Mononuclear cell (primary cell): ENCODE results near the gene GIMAP4. TPM values are rescaled to one million over a fixed set of nuclear protein-coding genes. Genes with fewer than 3 reads are reported as not detected.
"Not testable (repeated sequence)": the region's sequence is repeated elsewhere in the genome, so short reads cannot be mapped to it uniquely, and the experiment has no call there.

Experiments
- H3K27me3 ChIP-seq: 2 replicates; pipeline ENCODE4 v1.6.0; 2011; ENCODE audit warnings: low read length, control low read depth; ENCODE audit not compliant: insufficient read depth
- H3K4me1 ChIP-seq: 2 replicates; pipeline ENCODE4 v1.5.1; 2011; ENCODE audit warnings: mild to moderate bottlenecking, low read length, control low read depth; ENCODE audit not compliant: insufficient read depth
- H3K4me3 ChIP-seq: 2 replicates; pipeline ENCODE4 v1.5.1; 2011; ENCODE audit warnings: mild to moderate bottlenecking, low read length, moderate library complexity
- H3K9me3 ChIP-seq: 2 replicates; pipeline ENCODE4 v1.5.1; 2011; ENCODE audit warnings: low read depth, mild to moderate bottlenecking, control low read depth, low read length
- total RNA-seq: library from RNA; depleted of rRNA; stranded (reverse); fragments of >200 nt; gene quantifications from one replicate; pipeline ENCODE4 v1.2.3, GENCODE V29; 2012

GIMAP4 gene
- total RNA-seq, 1 donor, result 47.9 TPM

- peaks cover 48% of the 10 kb centered on the region for H3K4me1 ChIP-seq
- no peaks in the 10 kb centered on the region for H3K27me3 ChIP-seq
- H3K9me3 ChIP-seq, result peaks cover 11% of the 10 kb centered on the region
- peak overlapping the region; percentile 94 for H3K4me3 ChIP-seq
These were observed 696 bp downstream of the GIMAP4 start for GRCh38 chr7:150567871-150568301.

GRCh38 chr7:150568714-150569113, 1.5 kb downstream of the GIMAP4 start:
- H3K9me3 ChIP-seq, result peaks cover 19% of the 10 kb centered on the region
- H3K27me3 ChIP-seq, result no peaks in the 10 kb centered on the region
- peak overlapping the region; percentile 94 for H3K4me3 ChIP-seq
- H3K4me1 ChIP-seq, result peaks cover 41% of the 10 kb centered on the region

GRCh38 chr7:150569245-150569955, 2.2 kb downstream of the GIMAP4 start:
- H3K9me3 ChIP-seq, result peaks cover 23% of the 10 kb centered on the region
- H3K27me3 ChIP-seq, result no peaks in the 10 kb centered on the region
- H3K4me1 ChIP-seq, result peaks cover 41% of the 10 kb centered on the region
- peak overlapping the region; percentile 94 for H3K4me3 ChIP-seq

GRCh38 chr7:150570556-150571465, 3.6 kb downstream of the GIMAP4 start:
- peaks cover 35% of the 10 kb centered on the region for H3K4me1 ChIP-seq
- H3K9me3 ChIP-seq, result peaks cover 23% of the 10 kb centered on the region
- H3K4me3 ChIP-seq, result no peak overlapping the region
- no peaks in the 10 kb centered on the region for H3K27me3 ChIP-seq

- Histone ChIP-seq H3K4me1 (peaks cover 21% of the 10 kb centered on the region), H3K4me3 (no peak overlapping the region), H3K27me3 (no peaks in the 10 kb centered on the region), H3K9me3 (peaks cover 23% of the 10 kb centered on the region)
These were observed 5.3 kb downstream of the GIMAP4 start for GRCh38 chr7:150572496-150572895.

GRCh38 chr7:150579979-150580637, 12.9 kb downstream of the GIMAP4 start:
- not testable (repeated sequence) for H3K9me3 ChIP-seq, H3K4me3 ChIP-seq

GRCh38 chr7:150580638-150581394, 13.6 kb downstream of the GIMAP4 start:
- no peaks in the 10 kb centered on the region for H3K27me3 ChIP-seq
- no peak overlapping the region for H3K4me3 ChIP-seq
- peaks cover 24% of the 10 kb centered on the region for H3K4me1 ChIP-seq
- peaks cover 10% of the 10 kb centered on the region for H3K9me3 ChIP-seq

More at GRCh38 chr7:150579979-150580637, 12.9 kb downstream of the GIMAP4 start:
- H3K27me3 ChIP-seq, result not testable (repeated sequence)
- peaks cover 17% of the 10 kb centered on the region for H3K4me1 ChIP-seq

GRCh38 chr7:150585199-150585598, 18.0 kb downstream of the GIMAP4 start:
- no peak overlapping the region for H3K4me3 ChIP-seq
- peaks cover 10% of the 10 kb centered on the region for H3K9me3 ChIP-seq
- no peaks in the 10 kb centered on the region for H3K27me3 ChIP-seq
- peaks cover 42% of the 10 kb centered on the region for H3K4me1 ChIP-seq

- peaks cover 32% of the 10 kb centered on the region for H3K4me1 ChIP-seq
- H3K9me3 ChIP-seq, result peaks cover 3% of the 10 kb centered on the region
- H3K27me3 ChIP-seq, result no peaks in the 10 kb centered on the region
- no peak overlapping the region for H3K4me3 ChIP-seq
These were observed 19.0 kb downstream of the GIMAP4 start for GRCh38 chr7:150586068-150586784.

GRCh38 chr7:150586785-150587152, 19.6 kb downstream of the GIMAP4 start:
- Histone ChIP-seq H3K4me1 (peaks cover 31% of the 10 kb centered on the region), H3K27me3 (no peaks in the 10 kb centered on the region), H3K9me3 (no peaks in the 10 kb centered on the region), H3K4me3 (no peak overlapping the region)

GRCh38 chr7:150587551-150587950, 20.4 kb downstream of the GIMAP4 start:
- peaks cover 31% of the 10 kb centered on the region for H3K4me1 ChIP-seq
- H3K27me3 ChIP-seq, result no peaks in the 10 kb centered on the region
- no peak overlapping the region for H3K4me3 ChIP-seq
- peaks cover 2% of the 10 kb centered on the region for H3K9me3 ChIP-seq

GRCh38 chr7:150594805-150595204, 27.6 kb downstream of the GIMAP4 start:
- H3K4me3 ChIP-seq, result no peak overlapping the region
- H3K27me3 ChIP-seq, result no peaks in the 10 kb centered on the region
- peaks cover 5% of the 10 kb centered on the region for H3K9me3 ChIP-seq
- H3K4me1 ChIP-seq, result no peaks in the 10 kb centered on the region

- peaks cover 5% of the 10 kb centered on the region for H3K9me3 ChIP-seq
- no peak overlapping the region for H3K4me3 ChIP-seq
- no peaks in the 10 kb centered on the region for H3K27me3 ChIP-seq
- no peaks in the 10 kb centered on the region for H3K4me1 ChIP-seq
These were observed 28.2 kb downstream of the GIMAP4 start for GRCh38 chr7:150595361-150595760.

GRCh38 chr7:150603600-150603999, 36.4 kb downstream of the GIMAP4 start:
- not testable (repeated sequence) for H3K4me1 ChIP-seq, H3K9me3 ChIP-seq, H3K4me3 ChIP-seq, H3K27me3 ChIP-seq
